ENCODE measurements around the gene MOXD1.

The MOXD1 gene

DNA sequence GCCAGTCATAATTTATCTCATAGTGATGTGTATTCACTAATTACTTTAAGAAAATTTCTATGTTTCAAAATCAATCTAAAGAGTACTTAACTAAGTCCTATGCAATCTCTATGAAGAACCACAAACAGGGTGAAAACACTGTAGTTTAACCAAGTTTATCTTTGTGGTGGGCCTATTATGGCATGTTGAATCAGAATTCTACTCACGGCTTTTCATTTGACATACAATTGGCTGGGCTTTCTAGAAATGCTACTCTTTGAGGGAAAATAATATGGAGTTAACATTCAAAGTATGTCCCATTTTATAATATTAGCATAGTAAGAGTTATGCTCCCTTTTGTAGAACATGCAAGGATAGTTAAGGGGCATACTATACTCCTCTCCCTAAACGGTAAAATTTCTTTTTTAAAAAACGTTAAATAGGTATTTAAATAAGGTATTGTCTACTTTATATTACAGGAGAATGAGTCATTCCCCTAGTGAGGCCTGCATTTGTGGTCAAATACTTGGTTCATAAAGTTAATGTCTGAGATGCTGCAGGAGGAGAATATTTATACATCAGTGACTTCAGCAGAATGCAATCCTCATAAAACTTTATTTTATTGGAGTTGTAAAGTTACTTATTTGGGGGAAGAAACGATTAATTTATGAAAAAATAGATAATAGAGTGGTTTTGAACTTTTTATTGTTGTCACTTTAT, 1.8 kb downstream of the MOXD1 start:
- no peak for DNase-seq (ENCODE audit: low read depth in 2 of 2)

DNA sequence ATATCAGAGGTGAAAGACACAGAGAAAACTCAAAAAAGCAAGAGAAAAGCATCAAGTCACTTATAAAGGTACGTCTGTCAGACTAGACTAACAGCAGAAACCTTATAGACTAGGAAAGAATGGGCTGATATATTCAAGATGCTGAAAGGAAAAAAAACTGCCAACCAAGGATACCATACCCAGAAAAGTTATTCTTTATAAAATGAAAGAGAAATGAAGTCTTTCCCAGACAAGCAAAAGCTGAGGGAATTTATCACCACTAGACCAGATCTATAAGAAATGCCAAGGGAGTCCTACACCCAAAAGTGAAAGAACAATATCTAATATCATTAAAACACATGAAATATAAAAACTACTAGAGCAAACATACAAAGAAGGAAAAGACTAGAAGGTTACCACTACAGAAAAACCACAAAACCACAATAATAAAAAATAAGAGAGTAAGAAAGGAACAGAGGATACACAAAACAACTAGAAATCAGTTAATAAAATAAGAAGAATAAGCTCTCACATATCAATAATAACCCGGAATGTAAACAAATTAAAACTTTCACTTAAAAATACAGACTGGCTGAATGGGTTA, 6.2 kb downstream of the MOXD1 start:
- no peak for DNase-seq (ENCODE audit: low read depth in 2 of 2)

DNA sequence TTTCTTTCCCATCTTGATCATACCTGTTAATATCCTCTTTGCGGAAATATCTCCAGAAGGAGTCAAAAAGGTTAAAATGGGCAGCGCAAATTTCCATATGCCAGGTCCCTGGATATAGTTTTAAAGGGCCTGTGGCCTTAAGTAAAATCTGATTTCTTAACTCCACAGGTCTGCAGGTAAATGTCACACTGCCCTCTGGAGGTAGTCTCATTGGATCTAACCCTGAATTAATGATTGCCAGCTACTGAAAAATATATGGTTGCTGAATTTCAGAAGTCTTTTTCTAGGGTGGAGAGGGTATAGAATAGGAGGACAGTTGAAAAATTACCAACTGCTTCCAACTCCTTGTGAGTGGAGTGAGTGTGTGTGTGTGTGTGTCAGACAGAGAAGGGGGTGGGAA, 8.5 kb downstream of the MOXD1 start:
- DNase-seq (ENCODE audit: low read depth in 2 of 2), result no peak

DNA sequence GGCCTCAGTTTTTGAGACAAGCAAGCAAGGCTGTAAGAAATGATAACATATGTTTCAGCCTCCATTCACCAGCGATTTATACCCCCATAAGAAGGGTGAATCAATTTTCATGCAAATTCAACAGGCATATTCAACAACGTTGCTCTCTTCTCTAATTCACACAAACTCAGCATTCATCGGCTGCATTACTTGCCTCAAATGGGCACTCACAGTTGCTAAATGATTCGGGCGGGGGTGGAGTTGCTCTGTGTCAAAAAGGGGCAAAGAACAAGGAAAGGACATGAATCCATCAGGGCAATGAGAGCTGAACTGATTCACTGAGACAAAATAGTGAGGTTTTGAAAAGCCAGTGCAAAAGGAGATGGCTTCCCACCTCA, 9.0 kb downstream of the MOXD1 start:
- no peak for DNase-seq (ENCODE audit: low read depth in 2 of 2)

DNA sequence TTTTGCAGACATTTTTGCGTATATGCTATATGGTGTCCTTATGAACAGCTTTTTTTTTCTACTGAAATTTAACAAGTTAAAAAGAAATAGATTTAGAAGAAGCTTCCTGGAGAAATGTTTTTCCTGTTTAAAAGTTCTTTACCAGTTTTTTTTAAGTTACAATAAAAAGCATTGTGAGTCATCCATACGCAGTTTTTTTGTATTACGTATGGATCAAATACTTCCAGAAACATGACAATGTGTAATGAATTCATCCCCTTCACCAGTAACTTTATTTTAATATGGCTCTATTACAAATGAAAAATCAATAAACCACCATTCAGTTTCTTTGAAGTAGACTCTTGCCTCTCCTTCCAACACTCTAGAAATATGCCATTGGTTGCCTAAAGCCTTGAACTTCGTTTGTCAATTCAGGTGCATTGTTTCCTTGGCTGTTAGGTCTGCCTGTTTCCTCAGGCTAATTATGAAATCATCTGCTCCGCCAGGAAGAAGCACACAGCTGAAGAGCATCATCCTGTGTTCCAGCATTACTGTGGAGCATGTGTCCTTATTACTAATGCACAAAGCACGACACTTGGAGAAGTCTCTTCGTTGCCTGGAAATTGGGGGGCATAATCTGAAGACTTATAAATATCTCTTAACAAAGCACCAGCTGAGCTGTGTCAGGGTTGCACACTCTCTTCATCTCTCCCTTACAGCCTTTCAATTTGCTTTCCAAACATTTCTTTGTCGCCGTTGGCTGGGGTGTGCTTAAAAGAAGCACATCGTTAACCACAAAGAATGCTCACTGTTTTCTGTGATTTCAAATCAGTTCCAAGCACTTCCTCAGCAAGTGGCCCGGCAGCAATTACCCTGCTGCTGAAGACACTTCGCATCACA, 9.6 kb downstream of the MOXD1 start:
- DNase-seq (ENCODE audit: low read depth in 2 of 2), result no peak

DNA sequence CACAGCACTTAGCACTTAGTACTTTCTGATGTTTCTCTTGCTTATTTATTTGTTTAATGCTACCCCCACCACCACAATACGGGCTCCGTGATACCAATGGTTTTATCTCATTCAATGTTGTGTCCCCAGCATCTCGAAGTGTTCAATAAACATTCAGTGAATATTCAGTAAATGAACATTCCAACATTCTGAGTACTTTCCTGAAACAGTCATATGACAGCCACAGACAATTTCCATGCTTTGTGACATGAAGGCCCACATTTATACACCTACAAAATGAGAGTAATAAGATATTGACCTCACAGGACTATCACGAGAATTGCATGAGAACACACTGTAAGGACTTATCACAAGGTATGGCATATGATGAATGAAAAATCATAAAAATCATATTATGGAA, 10.8 kb downstream of the MOXD1 start:
- no peak for DNase-seq (ENCODE audit: low read depth in 2 of 2)

DNA sequence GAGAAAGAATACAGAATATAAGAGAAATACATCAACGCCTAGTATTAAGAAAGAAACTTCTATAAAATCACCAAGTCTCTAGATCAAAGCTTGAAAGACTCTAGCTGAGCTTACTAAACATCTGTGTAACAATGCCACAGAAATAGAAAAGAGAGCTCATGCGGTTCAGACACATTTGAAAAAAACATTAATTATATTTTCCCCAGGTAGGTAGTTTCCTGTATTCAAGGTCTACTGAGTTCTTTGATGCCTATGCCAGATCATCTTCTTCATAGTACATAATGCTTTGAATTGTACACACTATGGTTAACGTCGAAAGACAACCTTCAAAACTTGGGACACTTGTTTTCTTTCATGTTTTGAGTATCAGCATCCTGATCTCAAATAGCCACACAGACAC, 11.3 kb downstream of the MOXD1 start:
- no peak for DNase-seq (ENCODE audit: low read depth in 2 of 2)

DNA sequence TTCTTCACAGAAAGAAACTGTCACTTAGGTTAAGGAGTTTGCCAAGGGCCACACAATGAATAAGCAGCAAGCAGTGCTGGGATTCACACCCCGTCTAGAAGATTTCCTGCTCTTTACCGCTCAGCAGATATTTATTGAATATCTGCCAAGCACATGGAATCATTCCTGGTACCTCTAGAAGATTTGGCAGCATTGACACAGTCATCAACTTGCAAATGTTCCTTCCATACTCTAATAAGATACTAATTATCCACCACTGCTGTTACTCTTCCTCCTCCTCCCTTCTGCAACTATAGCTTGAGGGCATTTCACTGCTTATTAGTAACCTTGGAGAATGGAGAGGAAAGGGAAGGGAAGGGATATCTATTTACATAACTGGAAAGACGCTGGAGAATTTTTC, 13.0 kb downstream of the MOXD1 start:
- DNase-seq (ENCODE audit: low read depth in 2 of 2), result no peak

DNA sequence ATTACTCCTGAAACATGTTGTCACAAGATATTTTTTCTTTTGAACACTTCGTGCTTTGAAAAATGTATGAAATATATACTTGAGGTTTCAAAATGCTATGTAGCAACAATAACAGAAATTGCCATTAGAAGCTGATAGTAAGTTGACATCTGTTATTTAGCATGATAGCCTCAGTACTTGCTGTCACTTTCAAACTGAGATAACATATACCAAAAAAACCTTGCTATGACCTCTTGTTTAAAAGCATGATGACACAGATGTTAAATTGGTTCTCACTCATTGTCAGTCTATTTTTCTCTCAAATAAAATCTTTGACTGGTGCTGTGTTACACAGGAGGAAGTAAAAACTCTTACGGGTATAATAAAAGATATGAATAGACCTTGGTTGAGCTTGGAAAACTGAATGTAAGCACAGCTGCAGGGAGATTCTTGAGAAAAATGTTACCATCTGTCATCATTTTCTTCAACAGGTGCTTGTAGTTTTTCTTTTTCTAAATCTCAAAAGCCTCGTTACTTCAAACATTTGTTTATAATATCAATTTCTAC, 18.6 kb downstream of the MOXD1 start:
- no peak for DNase-seq (ENCODE audit: low read depth in 2 of 2)

DNA sequence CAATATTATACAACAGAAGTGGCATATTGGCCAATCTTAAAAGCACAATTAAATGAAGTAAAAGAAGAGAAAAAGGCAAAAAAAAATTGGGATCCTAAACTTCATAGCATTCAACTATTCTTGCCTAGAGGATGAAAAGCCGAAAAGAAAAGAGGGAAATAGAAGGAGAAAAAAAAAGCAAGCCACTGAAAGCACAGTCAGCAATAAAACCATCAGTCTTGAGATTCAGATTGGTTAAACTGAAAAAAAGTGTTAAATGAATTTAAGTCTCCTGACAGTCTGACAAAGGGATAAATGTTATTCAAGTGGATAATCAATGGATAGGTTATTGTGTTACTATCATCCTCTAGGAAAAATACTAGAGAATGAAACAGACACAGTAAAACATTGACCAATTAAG, 19.9 kb downstream of the MOXD1 start:
- no peak for DNase-seq (ENCODE audit: low read depth in 2 of 2)

DNA sequence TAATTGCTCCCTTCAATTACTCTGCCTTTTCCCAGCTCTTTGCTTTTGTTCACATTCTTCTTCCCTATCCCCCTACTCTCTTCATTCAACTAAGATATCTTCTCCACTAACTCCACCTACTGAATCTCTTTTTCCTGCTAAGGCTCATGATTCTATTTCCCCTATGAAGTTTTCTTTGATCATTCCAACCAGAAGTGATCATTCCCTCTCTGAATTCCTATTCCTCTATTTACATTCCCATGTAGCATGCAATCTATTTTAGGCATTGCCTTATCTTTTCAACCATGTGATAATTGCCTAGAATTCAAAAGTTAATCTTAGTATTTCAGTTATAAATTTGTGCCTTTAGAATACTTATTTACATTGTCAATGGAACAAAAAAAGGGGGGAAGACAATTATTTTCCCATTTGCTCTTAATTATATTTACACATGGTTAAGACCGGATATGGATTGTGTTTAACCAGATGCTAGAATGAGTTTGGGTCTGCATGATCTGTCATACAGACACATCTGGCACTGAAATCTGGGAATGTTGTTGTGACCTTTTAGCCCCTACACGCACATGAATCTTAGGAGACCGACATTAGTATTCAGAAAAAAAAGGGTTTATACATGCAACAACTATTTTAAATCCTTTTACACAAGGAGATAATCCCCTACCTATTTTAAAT, 20.8 kb downstream of the MOXD1 start:
- DNase-seq (ENCODE audit: low read depth in 2 of 2), result no peak

DNA sequence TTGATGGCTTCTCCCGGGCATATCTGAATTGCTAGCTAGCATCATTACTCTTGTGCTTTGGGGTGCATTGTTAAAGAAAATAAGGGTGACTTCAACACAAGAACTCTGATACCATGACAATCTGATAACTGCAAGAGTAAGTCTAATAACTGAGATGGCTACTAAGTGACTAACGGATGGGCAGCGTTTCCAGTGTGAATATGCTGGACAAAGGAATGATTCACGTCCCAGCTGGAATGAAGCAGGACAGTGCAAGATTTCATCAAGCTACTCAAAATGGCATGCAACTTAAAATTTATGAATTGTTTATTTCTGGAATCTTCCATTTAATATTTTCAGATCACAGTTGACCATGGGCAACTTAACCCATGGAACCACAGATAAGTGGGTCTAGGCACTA, 31.7 kb downstream of the MOXD1 start:
- no peak for DNase-seq (ENCODE audit: low read depth in 2 of 2)

DNA sequence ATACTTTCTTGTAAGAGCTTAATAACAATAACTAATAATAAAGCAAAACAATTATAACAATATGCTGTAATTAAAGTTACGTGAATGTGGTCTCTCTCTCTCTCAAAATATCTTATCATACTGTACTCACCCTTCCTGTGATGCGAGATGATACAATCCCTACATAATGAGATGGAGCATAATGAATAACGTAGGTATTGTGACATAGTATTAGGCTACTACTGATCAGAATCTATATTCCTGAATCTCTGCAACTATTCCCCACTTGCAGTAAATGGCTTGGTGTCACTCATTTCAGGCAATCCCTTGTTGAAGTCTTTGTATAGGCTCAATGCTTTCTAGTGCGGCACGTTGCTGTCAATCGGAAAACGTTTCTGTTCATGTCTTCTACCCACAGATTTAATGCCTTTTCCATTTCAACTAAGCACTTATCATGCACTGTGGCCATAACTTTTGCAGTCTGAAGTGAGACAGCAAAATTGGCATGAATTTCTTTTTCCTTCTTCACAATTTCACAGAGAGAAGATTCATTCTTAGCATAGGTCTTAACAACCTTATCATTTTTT, 32.3 kb downstream of the MOXD1 start:
- no peak for DNase-seq (ENCODE audit: low read depth in 2 of 2)

DNA sequence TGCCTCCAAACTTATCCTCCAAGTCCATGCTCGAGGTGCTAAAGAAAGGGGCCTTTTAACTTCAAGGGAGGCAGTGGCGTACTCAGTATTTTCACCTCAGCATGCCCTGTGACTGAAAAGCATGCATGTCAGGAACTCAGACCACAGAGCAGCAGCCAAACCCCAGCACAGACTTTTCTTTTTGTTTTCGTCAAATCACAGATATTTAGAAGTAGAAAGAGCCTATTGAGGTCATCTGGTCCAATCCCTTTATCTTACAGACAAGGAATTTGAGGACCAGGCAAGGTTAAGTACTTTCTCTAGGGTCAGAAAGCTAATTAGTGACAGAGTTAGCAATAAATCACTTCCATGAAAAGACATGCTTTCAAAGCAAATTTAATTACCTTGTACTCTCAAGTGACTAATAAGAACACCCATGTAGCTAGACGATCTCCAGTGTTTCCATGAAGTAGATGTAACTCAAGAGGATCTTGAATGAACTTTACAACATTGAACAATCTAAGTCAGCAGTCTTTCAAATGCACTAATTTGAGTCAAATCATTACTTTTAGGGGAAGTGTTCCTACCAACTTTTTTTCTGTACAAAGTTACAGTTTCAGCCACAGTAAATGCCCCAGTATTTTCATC, 35.9 kb downstream of the MOXD1 start:
- no peak for DNase-seq (ENCODE audit: low read depth in 2 of 2)

DNA sequence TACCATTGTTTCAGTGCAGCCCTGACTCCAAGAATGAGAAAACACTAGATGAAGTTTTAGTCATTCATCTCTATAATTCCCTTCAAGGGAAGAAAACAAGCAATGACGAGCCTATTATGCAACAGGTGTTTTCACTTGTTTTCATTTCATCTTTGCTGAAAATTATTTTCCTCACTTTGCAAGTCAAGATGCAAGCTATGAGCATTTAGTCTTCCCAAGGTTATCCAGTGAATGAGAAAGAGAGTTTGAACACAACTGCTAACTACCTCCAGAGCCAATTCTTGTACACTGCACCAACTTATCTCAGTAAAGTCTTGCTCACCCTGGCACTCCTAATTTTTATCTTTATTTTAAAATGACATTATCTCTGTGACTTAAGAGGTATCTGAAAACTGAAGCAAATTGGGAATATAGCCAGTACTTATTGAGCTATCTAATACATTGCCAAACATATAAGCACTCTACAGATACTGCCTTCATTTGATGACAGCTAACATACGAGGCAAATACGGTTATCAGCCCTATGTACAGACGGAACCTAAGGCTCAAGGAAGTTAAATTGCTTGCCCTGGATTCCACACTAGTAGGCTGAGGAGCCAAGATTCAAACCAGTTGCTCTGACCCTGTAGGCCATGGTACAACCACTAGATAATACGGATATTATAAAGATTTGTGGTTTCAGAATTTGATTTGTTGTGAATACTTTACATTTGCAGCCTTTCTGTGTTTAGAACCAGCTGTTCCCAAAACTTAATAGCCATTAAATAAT, 36.8 kb downstream of the MOXD1 start:
- DNase-seq (ENCODE audit: low read depth in 2 of 2), result no peak

DNA sequence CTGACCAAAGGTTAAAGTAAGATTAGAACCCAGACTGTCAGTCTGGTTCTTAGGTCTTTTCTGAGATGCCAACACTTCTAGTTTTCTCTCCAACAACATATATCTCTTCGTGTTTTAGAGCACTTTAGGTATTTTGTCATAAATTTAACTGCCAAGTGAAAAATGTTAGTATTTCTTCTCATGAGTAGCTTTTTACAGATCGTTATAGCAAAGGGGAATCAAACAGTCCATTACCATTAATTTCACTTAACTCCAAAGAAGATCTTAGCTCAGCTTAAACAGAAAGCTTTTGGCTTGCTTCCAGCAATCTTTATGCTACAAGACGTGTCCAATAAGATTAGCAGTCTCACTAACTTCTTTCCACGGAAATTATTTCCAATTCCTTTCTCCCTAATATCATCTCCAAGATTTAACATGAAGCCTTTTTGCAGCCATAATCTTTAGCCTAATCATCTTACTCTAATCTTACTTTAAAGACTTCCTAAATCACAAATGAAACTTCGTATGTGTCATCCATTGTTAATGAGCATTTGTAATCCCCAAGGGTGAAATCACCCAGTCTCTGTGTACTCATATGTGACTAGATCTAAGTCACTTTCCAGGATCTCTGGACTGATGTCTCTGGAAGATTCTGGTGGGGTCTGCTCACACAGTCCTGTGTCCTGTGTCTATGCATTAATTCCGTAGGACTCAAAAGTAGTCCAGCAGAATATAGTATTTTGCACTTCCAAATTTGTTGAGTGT, 38.7 kb downstream of the MOXD1 start:
- no peak for DNase-seq (ENCODE audit: low read depth in 2 of 2)

DNA sequence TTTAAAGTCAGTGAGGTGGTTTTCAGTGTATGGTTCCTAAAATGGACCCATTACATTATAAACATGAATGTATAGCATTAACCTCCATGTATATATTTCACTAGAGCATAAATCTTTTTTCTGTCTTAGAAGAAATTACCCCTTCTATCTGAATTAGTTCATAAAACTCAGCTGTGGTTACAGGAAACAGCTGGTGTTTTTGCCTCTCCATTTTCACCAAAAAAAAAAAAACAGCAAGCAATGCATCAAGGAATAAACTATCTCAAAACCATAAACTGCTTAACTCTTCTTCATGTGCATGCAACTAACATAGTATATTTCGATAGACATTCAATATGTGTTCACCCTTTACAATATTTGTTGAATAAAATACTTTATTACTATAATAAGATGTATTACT, 40.2 kb downstream of the MOXD1 start:
- DNase-seq (ENCODE audit: low read depth in 2 of 2), result no peak

DNA sequence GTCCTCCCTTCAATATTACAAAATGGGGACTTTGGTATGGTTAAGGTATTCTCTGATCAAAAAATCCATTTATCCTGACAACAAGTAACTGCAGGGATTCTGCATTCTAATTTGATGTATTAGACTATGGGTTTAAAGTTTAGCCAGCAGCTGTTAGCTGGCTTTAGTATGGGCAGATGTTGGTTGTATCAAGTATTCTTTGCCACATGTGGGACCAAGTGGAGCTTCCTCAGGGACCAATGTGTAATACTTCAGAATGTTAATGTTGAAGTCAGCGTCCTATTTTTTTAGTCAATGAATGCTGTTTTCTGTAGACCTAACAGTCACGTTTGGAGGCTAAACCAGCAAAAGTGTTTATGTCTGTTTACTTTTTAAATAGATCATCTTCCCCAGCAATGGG, 41.4 kb downstream of the MOXD1 start:
- no peak for DNase-seq (ENCODE audit: low read depth in 2 of 2)

DNA sequence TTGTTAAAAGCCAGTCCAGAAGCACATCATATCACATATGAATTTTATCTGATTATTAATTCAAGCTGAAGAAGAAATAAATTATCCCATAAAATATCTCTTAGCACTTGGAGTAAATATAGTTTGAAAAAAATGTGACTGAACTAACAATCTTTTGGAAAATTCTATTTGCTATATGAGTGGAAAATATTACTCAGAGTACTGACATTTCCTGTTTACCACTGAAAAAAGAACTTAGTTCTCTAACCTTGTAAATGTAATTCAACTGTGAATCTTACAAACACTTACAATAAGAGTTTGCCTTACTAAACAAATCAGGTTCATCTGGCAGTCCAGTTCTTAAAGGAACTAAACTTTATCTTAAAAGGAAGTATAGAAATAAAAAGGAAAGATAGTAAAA, 44.2 kb downstream of the MOXD1 start:
- no peak for DNase-seq (ENCODE audit: low read depth in 2 of 2)

Data from stimulated activated CD8-positive, alpha-beta memory T cell treated with anti-CD3 and anti-CD28 coated beads, Interleukin-15, amount 100 ng/mL, for 4 hours (primary cell).